Activated CD4-positive, alpha-beta T cell treated with anti-CD3 and anti-CD28 coated beads for 36 hours (primary cell): ENCODE measurements around the gene C9. TPM values are rescaled to one million over a fixed set of nuclear protein-coding genes. Genes with fewer than 3 reads are reported as not detected.
"Not testable (repeated sequence)": the region's sequence is repeated elsewhere in the genome, so short reads cannot be mapped to it uniquely, and the experiment has no call there.

Source experiments
- ATAC-seq: fragments of 200-7000 bp; cut with Tn5 transposase; one replicate; pipeline ENCODE4 v1.10.0; 2021; ENCODE audit warnings: mild to moderate bottlenecking, moderate library complexity
- CTCF ChIA-PET: fragments of 350-600 bp; sonication (Branson Sonifier 250); formaldehyde crosslinking; loops from one replicate; lab custom pipeline; 2021; ENCODE audit warnings: antibody characterized with exemption; lab: Charles Lee
- POLR2A ChIA-PET: fragments of 350-600 bp; sonication (Branson Sonifier 250); formaldehyde crosslinking; loops from one replicate; lab custom pipeline; 2021; ENCODE audit warnings: antibody characterized with exemption, inconsistent platforms; lab: Charles Lee
- DNase-seq: peaks from one replicate; pipeline ENCODE4 v3.0.0-alpha.2; 2020
- H3K27ac Mint-ChIP-seq: one replicate; pipeline ENCODE4 v1.8.0; 2021; ENCODE audit warnings: mixed read lengths
- H3K27me3 Mint-ChIP-seq: one replicate; pipeline ENCODE4 v1.8.0; 2021; ENCODE audit warnings: mixed read lengths
- H3K36me3 Mint-ChIP-seq: one replicate; pipeline ENCODE4 v1.8.0; 2021; ENCODE audit warnings: low read depth, mixed read lengths
- H3K4me1 Mint-ChIP-seq: one replicate; pipeline ENCODE4 v1.8.0; 2021; ENCODE audit warnings: mixed read lengths
- H3K4me3 Mint-ChIP-seq: one replicate; pipeline ENCODE4 v1.8.0; 2021; ENCODE audit warnings: mild to moderate bottlenecking, moderate library complexity, mixed read lengths
- H3K9me3 Mint-ChIP-seq: one replicate; pipeline ENCODE4 v1.8.0; 2021; ENCODE audit warnings: low read depth, mixed read lengths
- intact Hi-C, 2 experiments: fragments of 100-400 bp; cut with DNase I in 1 of 2; cut with micrococcal nuclease in 1 of 2; formaldehyde crosslinking; loops; one replicate each; pipeline versions ENCODE4 v1.14.2 to v1.15.1; 2022 to 2024; cut with DNase I, micrococcal nuclease
- total RNA-seq, 2 experiments: library from RNA; stranded (reverse); gene quantifications; one replicate each; pipeline ENCODE4 v1.2.3, GENCODE V29; 2021

Gene C9
- total RNA-seq, 2 experiments from 2014 or later: not detected

- Mint-ChIP-seq H3K27ac (no peak overlapping the region), H3K27me3 (no peaks in the 10 kb centered on the region), H3K4me1 (peaks cover under 1% of the 10 kb centered on the region), H3K36me3 (no peaks in the 10 kb centered on the region), H3K4me3 (no peak overlapping the region), H3K9me3 (peaks cover 16% of the 10 kb centered on the region)
- CTCF ChIA-PET: interaction anchor here (1.0 to 1.2 kb wide), 2 partner anchors 19 to 193 kb away, joined by 3 read pairs; no protein-coding TSS in a partner anchor
- DNase-seq (no peak), ATAC-seq (no peak)
- intact Hi-C loops: no loop called here
- POLR2A ChIA-PET: no interaction called here
Observed at GRCh38 chr5:39355324-39355723, 9.0 kb downstream of the C9 start.

GRCh38 chr5:39353717-39354399 is 10.4 kb downstream of the C9 start:
- Mint-ChIP-seq H3K27me3 (no peaks in the 10 kb centered on the region), H3K9me3 (peaks cover 28% of the 10 kb centered on the region), H3K4me3 (no peak overlapping the region), H3K36me3 (no peaks in the 10 kb centered on the region), H3K27ac (no peak overlapping the region), H3K4me1 (no peaks in the 10 kb centered on the region)
- ATAC-seq: no peak
- intact Hi-C loops: no loop called here
- ChIA-PET CTCF (interaction anchor here (0.8 to 1.0 kb wide), 5 partner anchors 12 to 218 kb away, joined by 3 to 5 read pairs (median 3); no protein-coding TSS in a partner anchor), POLR2A (no interaction called here)
- DNase-seq: no peak

GRCh38 chr5:39352951-39353350 is 11.3 kb downstream of the C9 start:
- Mint-ChIP-seq H3K27ac (no peak overlapping the region), H3K27me3 (no peaks in the 10 kb centered on the region), H3K9me3 (peaks cover 28% of the 10 kb centered on the region), H3K4me3 (no peak overlapping the region), H3K36me3 (no peaks in the 10 kb centered on the region), H3K4me1 (no peaks in the 10 kb centered on the region)
- CTCF ChIA-PET: interaction anchor here (0.8 to 1.0 kb wide), 2 partner anchors 136 to 219 kb away, joined by 3 read pairs; no protein-coding TSS in a partner anchor
- intact Hi-C loops: no loop called here
- no peak for DNase-seq
- POLR2A ChIA-PET: no interaction called here
- no peak for ATAC-seq

GRCh38 chr5:39352170-39352569 is 12.1 kb downstream of the C9 start:
- Mint-ChIP-seq H3K36me3 (no peaks in the 10 kb centered on the region), H3K27me3 (no peaks in the 10 kb centered on the region), H3K4me1 (no peaks in the 10 kb centered on the region), H3K9me3 (peaks cover 28% of the 10 kb centered on the region), H3K27ac (no peak overlapping the region), H3K4me3 (no peak overlapping the region)
- ChIA-PET CTCF (interaction anchor here (0.6 kb wide), 1 partner anchor 72 kb away, joined by 3 read pairs; no protein-coding TSS in a partner anchor), POLR2A (no interaction called here)
- intact Hi-C loops: no loop called here
- DNase-seq (no peak), ATAC-seq (no peak)

GRCh38 chr5:39349484-39349883 is 14.8 kb downstream of the C9 start:
- Mint-ChIP-seq H3K27me3 (no peaks in the 10 kb centered on the region), H3K27ac (no peak overlapping the region), H3K9me3 (peaks cover 28% of the 10 kb centered on the region), H3K36me3 (no peaks in the 10 kb centered on the region), H3K4me1 (no peaks in the 10 kb centered on the region), H3K4me3 (no peak overlapping the region)
- CTCF ChIA-PET: no interaction called here
- POLR2A ChIA-PET: no interaction called here
- no peak for DNase-seq
- intact Hi-C loops: no loop called here
- ATAC-seq: no peak

- H3K9me3 Mint-ChIP-seq: no peaks in the 10 kb centered on the region
- peaks cover 2% of the 10 kb centered on the region for H3K4me1 Mint-ChIP-seq
- ATAC-seq (no peak), DNase-seq (no peak)
- H3K27ac Mint-ChIP-seq: no peak overlapping the region
- POLR2A ChIA-PET: no interaction called here
- CTCF ChIA-PET: no interaction called here
- H3K4me3 Mint-ChIP-seq: no peak overlapping the region
- H3K27me3 Mint-ChIP-seq: peaks cover 3% of the 10 kb centered on the region
- intact Hi-C loops: no loop called here
- no peaks in the 10 kb centered on the region for H3K36me3 Mint-ChIP-seq
Observed at GRCh38 chr5:39342460-39342859, 21.8 kb downstream of the C9 start.

GRCh38 chr5:39341896-39342295 is 22.4 kb downstream of the C9 start:
- intact Hi-C loops: no loop called here
- H3K27me3 Mint-ChIP-seq: peaks cover 3% of the 10 kb centered on the region
- H3K27ac Mint-ChIP-seq: no peak overlapping the region
- CTCF ChIA-PET: no interaction called here
- no peak overlapping the region for H3K4me3 Mint-ChIP-seq
- ATAC-seq (no peak), DNase-seq (no peak)
- H3K9me3 Mint-ChIP-seq: no peaks in the 10 kb centered on the region
- POLR2A ChIA-PET: no interaction called here
- peaks cover 4% of the 10 kb centered on the region for H3K4me1 Mint-ChIP-seq
- H3K36me3 Mint-ChIP-seq: no peaks in the 10 kb centered on the region

- ChIA-PET CTCF (interaction anchor here (0.5 to 1.0 kb wide), 3 partner anchors 116 to 238 kb away, joined by 3 read pairs; no protein-coding TSS in a partner anchor), POLR2A (interaction anchor here (0.6 kb wide), 1 partner anchor 1190 kb away, joined by 6 read pairs; no protein-coding TSS in a partner anchor)
- intact Hi-C loops: no loop called here
- Mint-ChIP-seq H3K4me1 (peaks cover 4% of the 10 kb centered on the region), H3K4me3 (no peak overlapping the region), H3K27me3 (peaks cover 5% of the 10 kb centered on the region), H3K27ac (no peak overlapping the region), H3K36me3 (no peaks in the 10 kb centered on the region), H3K9me3 (no peaks in the 10 kb centered on the region)
- no peak for DNase-seq
- no peak for ATAC-seq
Observed at GRCh38 chr5:39340506-39340905, 23.8 kb downstream of the C9 start.

- Mint-ChIP-seq H3K27me3 (peaks cover 6% of the 10 kb centered on the region), H3K9me3 (no peaks in the 10 kb centered on the region), H3K36me3 (no peaks in the 10 kb centered on the region), H3K4me3 (no peak overlapping the region), H3K4me1 (peaks cover 4% of the 10 kb centered on the region), H3K27ac (peak overlapping the region; percentile 16)
- CTCF ChIA-PET: interaction anchor here (0.8 kb wide), 1 partner anchor 17 kb away, joined by 3 read pairs; no protein-coding TSS in a partner anchor
- ATAC-seq (no peak), DNase-seq (no peak)
- POLR2A ChIA-PET: no interaction called here
- intact Hi-C loops: no loop called here
Observed at GRCh38 chr5:39337252-39337915, 26.9 kb downstream of the C9 start.

- POLR2A ChIA-PET, DNase-seq, H3K4me3 Mint-ChIP-seq, ATAC-seq, H3K4me1 Mint-ChIP-seq, intact Hi-C loops, CTCF ChIA-PET, H3K27me3 Mint-ChIP-seq, H3K36me3 Mint-ChIP-seq, H3K27ac Mint-ChIP-seq, H3K9me3 Mint-ChIP-seq: not testable (repeated sequence)
Observed at GRCh38 chr5:39334296-39334695, 30.0 kb downstream of the C9 start.

GRCh38 chr5:39333104-39333503 is 31.2 kb downstream of the C9 start:
- Mint-ChIP-seq H3K4me1 (peaks cover 4% of the 10 kb centered on the region), H3K27me3 (peaks cover 7% of the 10 kb centered on the region), H3K36me3 (no peaks in the 10 kb centered on the region), H3K4me3 (no peak overlapping the region), H3K27ac (no peak overlapping the region), H3K9me3 (no peaks in the 10 kb centered on the region)
- ChIA-PET POLR2A (no interaction called here), CTCF (no interaction called here)
- no peak for DNase-seq
- intact Hi-C loops: no loop called here
- no peak for ATAC-seq
